Sigmoid colon (tissue), 7 donors: ENCODE measurements around the gene CT47C1. TPM values are rescaled to one million over a fixed set of nuclear protein-coding genes. Genes with fewer than 3 reads are reported as not detected.

Experiments
- DNase-seq: peaks from one replicate; pipeline ENCODE4 v3.0.0-alpha.2; 2019
- H3K27ac ChIP-seq, 4 donors: fragments of 200-600 bp; sonication (generic); one replicate each; pipeline ENCODE4 v1.5.1; 2016 to 2019; ENCODE audit warnings: mild to moderate bottlenecking in 1 of 4
- H3K27me3 ChIP-seq, 3 donors: fragments of 200-600 bp; sonication (generic); one replicate each; pipeline ENCODE4 v1.5.1; 2019; ENCODE audit warnings: mild to moderate bottlenecking in 1 of 3
- H3K36me3 ChIP-seq, 4 donors: fragments of 200-600 bp; sonication (generic); one replicate each; pipeline ENCODE4 v1.5.1; 2016 to 2019
- H3K4me1 ChIP-seq, 4 donors: fragments of 200-600 bp; sonication (generic); one replicate each; pipeline ENCODE4 v1.5.1; 2017 to 2019
- H3K4me3 ChIP-seq, 4 donors: fragments of 200-600 bp; sonication (generic); one replicate each; pipeline ENCODE4 v1.5.1; 2017 to 2019; ENCODE audit warnings: mild to moderate bottlenecking in 2 of 4, moderate library complexity in 1 of 4
- H3K9me3 ChIP-seq, 4 donors: fragments of 200-600 bp in 3 of 4; sonication (generic) in 3 of 4; one replicate each; pipeline versions ENCODE4 v1.5.1 to v1.6.1; 2013 to 2019
- CTCF ChIP-seq, 4 experiments: fragments of 450-650 bp in 3 of 4; fragments of 200-600 bp in 1 of 4; IDR thresholded peaks; one replicate each; pipeline ENCODE4 v1.5.1; 2016 to 2019; ENCODE audit warnings: antibody characterized with exemption in 4 of 4, mild to moderate bottlenecking in 3 of 4, moderate library complexity in 2 of 4
- EP300 ChIP-seq, 4 donors: sonication (generic); formaldehyde crosslinking; IDR thresholded peaks; one replicate each; pipeline ENCODE4 v1.6.1; 2017; ENCODE audit warnings: antibody characterized with exemption in 4 of 4
- POLR2A ChIP-seq, 2 donors: fragments of 450-650 bp; IDR thresholded peaks; one replicate each; pipeline ENCODE4 v1.6.1; 2016; ENCODE audit warnings: antibody characterized with exemption in 2 of 2, mild to moderate bottlenecking in 2 of 2, moderate library complexity in 2 of 2
- POLR2AphosphoS5 ChIP-seq, 4 donors: sonication (generic); formaldehyde crosslinking; IDR thresholded peaks; one replicate each; pipeline ENCODE4 v1.6.1; 2017; ENCODE audit warnings: antibody characterized with exemption in 4 of 4
- WGBS, 2 donors: extraction: QIAGEN DNeasy Blood & Tissue Kit; methylation state at CpG; one replicate each; pipeline ENCODE4 v1.1.7; 2013; 5-methylcytosine and 5-hydroxymethylcytosine counted together
- intact Hi-C: fragments of 100-400 bp; cut with DNase I; formaldehyde crosslinking; loops from one replicate; pipeline ENCODE4 v1.15.1; 2023
- polyA plus RNA-seq, 3 donors: library from polyadenylated mRNA; stranded (reverse); fragments of 200-250 nt; gene quantifications; one replicate each; pipeline ENCODE4 v1.2.3, GENCODE V29; 2013
- total RNA-seq, 4 donors: library from RNA; depleted of rRNA; stranded (reverse); fragments of >200 nt; gene quantifications; one replicate each; pipeline ENCODE4 v1.1.0, GENCODE V29; 2016
- donor health status: healthy with polysubstance abuse.
- donor health status: Bipolar disorder and iron deficiency.
- donor health status: healthy.

Gene CT47C1
- total and polyA plus RNA-seq, 7 donors, result not detected

- peak; percentile 77 for DNase-seq
- 1% methylated on average over 7 of the region's 7 CpGs for WGBS, 2 donors
- H3K4me3 ChIP-seq, result no peak overlapping the region
Measured at GRCh38 chrX:119067023-119067739, 5.6 kb upstream of the CT47C1 start.

GRCh38 chrX:119069128-119069527 lies 3.7 kb upstream of the CT47C1 start:
- Histone ChIP-seq H3K27ac (no peak overlapping the region), H3K9me3 (no peaks in the 10 kb centered on the region), H3K4me3 (no peak overlapping the region), H3K27me3 (no peaks in the 10 kb centered on the region), H3K36me3 (no peaks in the 10 kb centered on the region), H3K4me1 (no peaks in the 10 kb centered on the region)
- 74 to 86% methylated on average over 1 of the region's 1 CpG for WGBS, 2 donors
- intact Hi-C loops, result loop anchor here (5.0 kb wide), 2 partner anchors 62 to 222 kb away; no protein-coding TSS in a partner anchor
- no peak for DNase-seq
- TF ChIP-seq POLR2AphosphoS5 (IDR thresholded peaks at IDR 0.05) (no peak), CTCF (IDR thresholded peaks at IDR 0.05) (no peak)

More at GRCh38 chrX:119067023-119067739, 5.6 kb upstream of the CT47C1 start:
- Histone ChIP-seq H3K9me3 (no peaks in the 10 kb centered on the region), H3K27me3 (no peaks in the 10 kb centered on the region), H3K4me1 (no peaks in the 10 kb centered on the region), H3K36me3 (no peaks in the 10 kb centered on the region), H3K27ac (no peak overlapping the region)
- intact Hi-C loops, result loop anchor here (5.0 kb wide), 2 partner anchors 60 to 220 kb away; no protein-coding TSS in a partner anchor
- no peak for TF ChIP-seq POLR2A (IDR thresholded peaks at IDR 0.05)
- no peak for TF ChIP-seq EP300 (IDR thresholded peaks at IDR 0.05)
- peak; percentile 25 to 52 (median 42) for TF ChIP-seq CTCF (IDR thresholded peaks at IDR 0.05)
- TF ChIP-seq POLR2AphosphoS5 (IDR thresholded peaks at IDR 0.05), result no peak

- no peaks in the 10 kb centered on the region for H3K27me3 ChIP-seq
- no peak for DNase-seq
- no peak overlapping the region for H3K27ac ChIP-seq
- intact Hi-C loops, result loop anchor here (5.0 kb wide), 2 partner anchors 62 to 222 kb away; no protein-coding TSS in a partner anchor
- no peaks in the 10 kb centered on the region for H3K9me3 ChIP-seq
- 98% methylated on average over 1 of the region's 1 CpG for WGBS, 2 donors
- no peaks in the 10 kb centered on the region for H3K4me1 ChIP-seq
- H3K4me3 ChIP-seq, result no peak overlapping the region
- H3K36me3 ChIP-seq, result no peaks in the 10 kb centered on the region
- TF ChIP-seq CTCF (IDR thresholded peaks at IDR 0.05) (no peak), POLR2A (IDR thresholded peaks at IDR 0.05) (no peak), EP300 (IDR thresholded peaks at IDR 0.05) (no peak), POLR2AphosphoS5 (IDR thresholded peaks at IDR 0.05) (no peak)
Measured at GRCh38 chrX:119069762-119070161, 3.0 kb upstream of the CT47C1 start.

GRCh38 chrX:119071381-119071780 lies 1.4 kb upstream of the CT47C1 start:
- no peaks in the 10 kb centered on the region for H3K27me3 ChIP-seq
- intact Hi-C loops, result no loop called here
- 71 to 77% methylated on average over 2 of the region's 2 CpGs for WGBS, 2 donors
- H3K4me1 ChIP-seq, result no peaks in the 10 kb centered on the region
- no peaks in the 10 kb centered on the region for H3K9me3 ChIP-seq
- H3K4me3 ChIP-seq, result no peak overlapping the region
- no peak overlapping the region for H3K27ac ChIP-seq
- TF ChIP-seq EP300 (IDR thresholded peaks at IDR 0.05) (no peak), POLR2A (IDR thresholded peaks at IDR 0.05) (no peak), CTCF (IDR thresholded peaks at IDR 0.05) (no peak), POLR2AphosphoS5 (IDR thresholded peaks at IDR 0.05) (no peak)
- H3K36me3 ChIP-seq, result no peaks in the 10 kb centered on the region
- DNase-seq, result no peak
